ENCODE measurements around the gene LRRC17.
"Not testable (repeated sequence)": the region's sequence is repeated elsewhere in the genome, so short reads cannot be mapped to it uniquely, and the experiment has no call there.

LRRC17 gene

DNA sequence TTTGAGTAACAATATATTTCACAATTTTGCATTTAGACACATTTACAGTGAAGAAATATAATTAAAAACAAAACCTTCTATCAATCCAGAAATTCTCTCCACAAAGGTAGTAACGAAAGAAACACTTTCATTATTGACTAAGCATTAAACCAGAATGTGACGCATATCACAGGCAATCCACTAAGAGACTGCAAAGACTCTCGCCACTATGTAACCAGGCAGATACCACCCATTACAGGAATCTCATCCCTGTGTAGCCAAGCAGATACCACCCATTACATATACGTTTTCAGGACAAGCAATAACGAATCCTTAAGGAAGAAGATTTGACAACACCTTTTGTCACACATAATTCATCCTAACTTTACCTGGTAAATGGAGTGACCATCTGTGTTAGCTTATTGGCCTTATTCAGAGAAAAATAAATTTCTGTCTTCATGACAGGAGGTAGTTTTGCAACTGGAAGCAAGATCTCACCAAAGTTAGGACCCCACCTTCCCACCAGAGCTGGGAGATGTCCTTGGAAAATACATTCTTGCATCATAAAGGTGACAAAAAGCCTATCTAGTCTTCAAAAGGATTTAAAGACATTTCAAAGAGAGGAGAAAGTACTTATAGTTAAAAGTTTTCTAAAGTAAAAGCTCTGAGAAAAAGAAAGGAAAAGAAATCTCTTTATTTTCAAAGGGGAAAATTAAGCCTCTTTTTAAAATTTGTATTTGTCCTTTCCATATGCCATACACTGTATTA, 30.8 kb downstream of the LRRC17 start:
- no peak for DNase-seq

DNA sequence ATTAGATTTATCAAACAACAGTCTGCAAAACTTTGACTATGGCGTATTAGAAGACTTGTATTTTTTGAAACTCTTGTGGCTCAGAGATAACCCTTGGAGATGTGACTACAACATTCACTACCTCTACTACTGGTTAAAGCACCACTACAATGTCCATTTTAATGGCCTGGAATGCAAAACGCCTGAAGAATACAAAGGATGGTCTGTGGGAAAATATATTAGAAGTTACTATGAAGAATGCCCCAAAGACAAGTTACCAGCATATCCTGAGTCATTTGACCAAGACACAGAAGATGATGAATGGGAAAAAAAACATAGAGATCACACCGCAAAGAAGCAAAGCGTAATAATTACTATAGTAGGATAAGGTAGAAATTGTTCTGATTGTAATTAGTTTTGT, 31.4 kb downstream of the LRRC17 start:
- DNase-seq: no peak

DNA sequence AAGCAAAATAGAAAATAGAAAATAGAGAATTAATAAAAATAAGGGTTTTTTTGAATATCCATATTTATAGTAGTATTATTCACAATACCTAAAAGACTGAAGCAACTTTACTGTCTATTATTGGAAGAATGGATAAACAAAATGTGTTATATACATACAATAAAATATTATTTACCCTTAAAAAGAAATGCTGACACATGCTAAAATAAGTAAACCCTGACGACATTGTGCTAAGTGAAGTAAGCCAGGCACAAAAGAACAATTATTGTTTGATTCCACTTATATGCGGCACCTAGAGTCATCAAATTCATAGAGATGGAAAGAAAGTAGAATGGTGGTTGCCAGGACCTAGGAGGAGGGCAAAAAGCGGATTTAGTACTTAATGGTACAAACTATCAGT, 39.0 kb downstream of the LRRC17 start:
- no peak for DNase-seq

DNA sequence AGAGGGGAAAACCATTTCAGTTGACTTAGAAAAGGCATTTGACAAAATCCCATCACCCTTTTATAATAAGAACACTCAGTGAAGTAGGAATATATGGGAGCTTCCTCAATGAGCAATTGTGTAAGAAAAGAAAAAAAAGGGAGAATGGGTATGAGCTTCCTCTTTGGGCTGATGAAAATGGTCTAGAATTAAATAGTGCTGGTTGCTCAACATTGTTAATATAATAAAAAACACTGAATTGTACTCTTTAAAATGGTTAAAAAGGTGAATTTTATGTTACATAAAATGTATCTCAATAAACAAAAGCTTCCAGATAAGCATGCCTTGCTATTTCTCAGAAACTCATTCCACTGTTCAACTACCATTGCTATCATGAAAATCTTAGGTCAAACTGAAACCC, 40.6 kb downstream of the LRRC17 start:
- peak; percentile 37 to 80 for DNase-seq

DNA sequence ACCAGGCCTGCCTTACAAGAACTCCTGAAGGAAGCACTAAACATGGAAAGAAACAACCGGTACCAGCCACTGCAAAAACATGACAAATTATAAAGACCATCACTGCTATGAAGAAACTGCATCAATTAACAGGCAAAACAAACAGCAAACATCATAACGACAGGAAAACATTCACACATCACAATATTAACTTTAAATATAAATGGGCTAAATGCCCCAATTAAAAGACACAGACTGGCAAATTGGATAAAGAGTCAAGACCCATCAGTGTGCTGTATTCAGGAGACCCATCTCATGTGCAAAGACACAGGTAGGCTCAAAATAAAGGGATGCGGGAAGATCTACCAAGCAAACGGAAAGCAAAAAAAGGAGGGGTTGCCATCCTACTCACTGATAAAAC, 41.6 kb downstream of the LRRC17 start:
- not testable (repeated sequence) for DNase-seq

DNA sequence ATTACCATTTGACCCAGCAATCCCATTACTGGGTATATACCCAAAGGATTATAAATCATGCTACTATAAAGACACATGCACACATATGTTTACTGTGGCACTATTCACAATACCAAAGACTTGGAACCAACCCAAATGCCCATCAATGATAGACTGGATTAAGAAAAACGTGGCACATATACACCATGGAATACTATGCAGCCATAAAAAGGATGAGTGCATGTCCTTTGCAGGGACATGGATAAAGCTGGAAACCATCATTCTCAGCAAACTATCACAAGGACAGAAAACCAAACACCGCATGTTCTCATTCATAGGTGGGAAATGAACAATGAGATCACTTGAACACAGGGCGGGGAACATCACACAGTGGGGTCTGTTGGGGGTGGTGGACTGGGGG, 45.2 kb downstream of the LRRC17 start:
- DNase-seq: not testable (repeated sequence)

DNA sequence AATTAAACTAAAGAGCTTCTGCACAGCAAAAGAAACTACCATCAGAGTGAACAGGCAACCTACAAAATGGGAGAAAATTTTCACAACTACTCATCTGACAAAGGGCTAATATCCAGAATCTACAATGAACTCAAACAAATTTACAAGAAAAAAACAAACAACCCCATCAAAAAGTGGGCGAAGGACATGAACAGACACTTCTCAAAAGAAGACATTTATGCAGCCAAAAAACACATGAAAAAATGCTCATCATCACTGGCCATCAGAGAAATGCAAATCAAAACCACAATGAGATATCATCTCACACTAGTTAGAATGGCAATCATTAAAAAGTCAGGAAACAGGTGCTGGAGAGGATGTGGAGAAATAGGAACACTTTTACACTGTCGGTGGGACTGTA, 49.2 kb downstream of the LRRC17 start:
- not testable (repeated sequence) for DNase-seq

DNA sequence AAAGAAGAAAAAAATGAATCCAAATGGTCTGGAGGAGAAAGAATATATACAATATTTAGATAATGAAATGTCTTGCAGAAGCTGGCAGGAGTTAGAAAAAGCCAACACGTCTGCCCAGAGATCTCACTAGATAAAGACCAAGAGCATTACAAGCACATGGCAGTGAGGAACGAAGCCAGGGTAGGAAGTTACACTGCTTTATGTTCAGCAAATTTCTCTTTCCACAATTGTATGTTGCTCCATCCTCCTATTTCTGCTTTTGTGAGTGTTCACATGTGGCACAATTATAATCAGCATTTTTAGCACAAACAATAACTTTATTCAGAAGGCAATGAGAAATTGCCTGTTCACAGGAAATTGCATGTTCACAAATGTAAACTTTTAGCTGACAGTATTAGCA, 53.7 kb downstream of the LRRC17 start:
- peak; percentile 34 to 64 for DNase-seq

DNA sequence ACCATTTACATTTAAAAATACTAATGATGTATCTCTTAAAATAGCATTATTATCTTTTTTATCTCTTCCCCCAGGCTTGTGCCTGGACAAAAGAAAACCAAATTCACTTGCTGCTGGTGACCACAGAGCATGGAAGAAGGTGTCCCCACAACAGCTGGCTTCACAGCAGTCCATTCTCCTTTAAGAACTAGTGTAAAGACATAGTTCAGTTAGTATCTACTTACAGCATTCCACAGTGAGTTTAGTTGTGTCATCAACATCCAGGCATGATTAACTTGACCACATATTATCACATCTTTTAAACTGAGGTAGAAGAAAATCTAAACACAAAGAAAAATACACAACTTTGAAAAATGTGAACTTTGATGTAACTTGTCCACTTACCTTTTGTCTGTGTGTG, 55.0 kb downstream of the LRRC17 start:
- no peak for DNase-seq

DNA sequence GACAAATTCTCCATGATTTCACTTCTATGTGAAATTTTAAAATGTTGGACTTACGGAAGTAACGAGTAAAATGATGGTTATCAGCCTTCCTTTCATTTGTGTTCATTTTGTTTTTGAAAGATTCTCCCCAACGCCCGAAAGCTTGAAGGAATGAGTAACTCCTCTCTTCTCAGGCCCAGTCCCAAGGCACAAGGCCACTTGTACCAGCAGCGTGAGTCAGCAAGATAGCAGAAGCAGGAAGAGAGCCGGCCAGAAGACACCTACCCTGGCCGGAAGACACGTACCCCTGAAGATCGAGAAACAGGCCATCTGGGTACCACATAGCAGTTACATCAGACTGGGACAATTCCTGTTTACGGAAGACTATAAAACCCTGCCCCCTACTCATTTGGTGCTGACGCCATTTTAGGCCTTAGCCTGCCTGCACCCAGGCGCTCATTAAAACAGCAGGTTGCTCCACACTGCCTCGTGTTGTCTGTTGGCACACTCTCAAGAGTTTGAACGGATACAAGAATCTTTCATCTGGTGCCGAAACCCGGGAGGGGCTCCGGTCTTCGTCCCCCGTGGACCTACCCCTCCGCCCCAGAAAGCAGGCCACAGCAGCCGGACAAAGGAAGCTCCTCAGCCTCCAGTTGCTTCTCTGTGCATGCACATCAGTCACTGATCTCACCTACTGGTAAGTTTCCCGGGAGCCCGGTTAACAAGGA, 60.4 kb downstream of the LRRC17 start:
- peak in 1 of 2 donors; percentile 24 for DNase-seq

DNA sequence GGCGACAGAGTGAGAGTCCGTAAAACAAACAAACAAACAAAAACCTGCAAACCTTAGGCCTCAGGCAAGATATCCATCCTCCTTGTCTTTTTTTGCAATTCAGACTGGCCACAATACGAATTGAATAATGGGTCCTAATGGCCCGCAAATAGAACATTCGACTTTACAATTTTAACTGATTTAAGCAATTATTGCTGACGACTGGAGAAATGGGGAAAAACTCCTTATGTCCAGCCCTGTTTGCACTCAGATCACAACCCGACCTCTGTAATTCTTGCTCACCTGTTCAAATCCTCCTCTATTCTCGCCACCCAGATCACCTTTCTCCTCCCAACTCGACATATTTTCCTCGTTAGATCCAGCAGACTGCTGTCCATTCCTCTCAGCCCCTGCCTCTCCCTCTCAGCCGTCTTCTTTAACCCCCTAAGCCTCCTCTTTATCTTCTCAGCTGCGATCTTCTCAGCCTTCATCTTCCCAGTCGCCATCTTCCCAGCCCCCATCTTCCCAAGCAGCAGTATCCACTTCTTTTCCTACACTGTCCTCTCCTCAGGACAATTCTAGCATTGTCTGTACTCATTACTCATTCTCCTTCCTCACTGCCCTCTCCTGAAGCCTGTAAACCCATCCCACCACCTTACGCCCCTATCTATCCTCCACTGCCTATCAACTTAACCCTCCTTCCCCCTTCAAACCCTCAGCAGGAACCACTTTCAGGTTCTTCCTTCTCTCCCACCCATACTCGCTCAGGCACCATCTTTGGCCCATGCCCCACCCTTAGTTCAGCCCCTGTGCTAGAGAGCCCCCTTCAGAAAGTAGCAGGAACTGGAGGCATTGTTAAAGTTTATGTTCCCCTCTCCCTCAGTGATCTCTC, 61.8 kb downstream of the LRRC17 start:
- no peak for DNase-seq

DNA sequence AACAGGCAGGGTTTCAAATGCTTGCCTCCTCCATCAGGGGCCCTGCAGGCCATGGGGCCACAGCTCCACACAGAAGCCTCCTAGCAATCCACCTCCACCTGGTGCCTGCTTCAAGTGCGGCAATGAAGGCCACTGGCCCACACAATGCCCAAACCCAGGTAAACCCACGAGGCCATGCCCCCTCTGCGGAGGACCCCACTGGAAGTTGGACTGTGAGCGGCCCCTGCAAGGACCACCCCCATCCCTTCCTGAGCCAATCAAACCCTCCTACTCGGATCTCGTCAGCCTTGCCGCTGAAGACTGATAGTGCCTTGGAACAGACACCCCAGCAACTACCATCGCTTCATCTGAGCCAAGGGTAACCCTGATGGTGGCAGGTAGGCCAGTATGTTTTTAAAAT, 63.1 kb downstream of the LRRC17 start:
- no peak for DNase-seq

DNA sequence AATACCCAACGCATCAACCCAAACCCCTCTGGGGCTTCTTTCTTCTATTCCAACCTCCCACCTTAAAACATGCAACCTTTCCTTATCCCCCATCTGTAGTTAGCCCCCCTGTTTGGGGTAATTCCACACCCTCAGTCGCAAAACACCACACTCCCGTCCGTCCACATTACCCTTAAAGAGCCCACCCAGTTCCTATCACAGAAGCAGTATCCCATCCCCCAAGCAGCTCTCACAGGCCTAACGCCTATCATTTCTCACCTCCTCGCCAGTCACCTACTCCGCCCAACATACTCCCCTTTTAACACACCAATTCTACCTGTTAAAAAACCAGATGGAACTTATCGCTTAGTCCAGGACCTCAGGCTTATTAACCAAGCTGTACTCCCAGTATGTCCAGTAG, 63.7 kb downstream of the LRRC17 start:
- DNase-seq: no peak

DNA sequence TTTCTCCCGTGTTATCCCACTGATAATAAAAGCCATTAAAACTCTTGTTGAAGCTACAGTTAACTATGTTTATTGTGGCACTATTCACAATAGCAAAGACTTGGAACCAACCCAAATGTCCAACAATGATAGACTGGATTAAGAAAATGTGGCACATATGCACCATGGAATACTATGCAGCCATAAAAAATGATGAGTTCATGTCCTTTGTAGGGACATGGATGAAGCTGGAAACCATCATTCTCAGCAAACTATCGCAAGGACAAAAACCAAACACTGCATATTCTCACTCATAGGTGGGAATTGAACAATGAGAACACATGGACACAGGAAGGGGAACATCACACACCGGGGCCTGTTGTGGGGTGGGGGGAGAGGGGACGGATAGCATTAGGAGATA, 64.8 kb downstream of the LRRC17 start:
- DNase-seq: not testable (repeated sequence)

DNA sequence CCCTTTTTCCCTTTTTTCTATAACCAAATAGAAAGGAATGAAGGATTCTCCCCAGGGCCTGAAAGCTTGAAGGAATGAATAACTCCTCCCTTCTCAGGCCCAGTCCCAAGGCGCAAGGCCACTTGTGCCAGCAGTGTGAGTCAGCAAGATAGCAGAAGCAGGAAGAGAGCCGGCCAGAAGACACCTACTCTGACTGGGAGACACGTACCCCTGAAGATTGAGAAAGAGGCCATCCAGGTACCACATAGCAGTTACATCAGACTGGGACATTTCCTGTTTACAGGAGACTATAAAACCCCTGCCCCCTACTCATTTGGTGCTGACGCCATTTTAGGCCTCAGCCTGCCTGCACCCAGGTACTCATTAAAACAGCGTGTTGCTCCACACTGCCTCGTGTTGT, 65.5 kb downstream of the LRRC17 start:
- peak; percentile 24 to 45 for DNase-seq

DNA sequence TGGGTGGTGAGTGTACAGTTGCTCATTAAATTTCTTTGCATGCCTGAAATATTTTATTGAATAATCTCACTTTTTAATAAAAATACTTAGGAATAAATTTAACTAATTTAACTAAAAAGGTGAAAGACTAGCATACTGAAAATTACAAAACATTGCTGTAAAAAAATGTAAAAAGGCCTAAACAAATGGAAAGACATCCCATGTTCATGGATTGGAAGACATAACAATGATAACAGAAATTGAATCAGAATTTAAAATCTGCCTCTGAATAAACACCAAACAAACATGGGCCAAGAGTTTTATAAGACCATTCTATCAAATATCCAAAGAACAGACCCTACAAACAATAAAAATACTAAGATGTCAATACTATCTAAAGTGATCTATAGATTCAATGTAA, 66.9 kb downstream of the LRRC17 start:
- no peak for DNase-seq

DNA sequence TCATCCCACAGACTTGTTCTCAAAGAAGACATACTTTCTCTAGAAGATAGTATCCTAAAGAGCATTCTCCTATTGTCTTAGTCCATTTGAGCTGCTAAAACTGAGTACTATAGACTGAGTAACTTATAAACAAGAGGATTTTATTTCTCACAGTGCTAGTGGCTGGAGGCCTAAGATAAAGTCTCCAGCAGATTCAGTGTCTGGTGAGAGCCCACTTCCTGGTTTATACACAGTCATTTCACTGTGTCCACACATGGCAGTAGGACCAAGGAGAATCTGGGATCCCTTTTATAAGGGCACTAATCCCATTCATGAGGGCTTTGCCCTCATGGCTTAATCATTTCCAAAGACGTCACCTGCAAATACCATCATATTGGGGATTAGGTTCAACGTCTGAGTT, 68.7 kb downstream of the LRRC17 start:
- DNase-seq: no peak

DNA sequence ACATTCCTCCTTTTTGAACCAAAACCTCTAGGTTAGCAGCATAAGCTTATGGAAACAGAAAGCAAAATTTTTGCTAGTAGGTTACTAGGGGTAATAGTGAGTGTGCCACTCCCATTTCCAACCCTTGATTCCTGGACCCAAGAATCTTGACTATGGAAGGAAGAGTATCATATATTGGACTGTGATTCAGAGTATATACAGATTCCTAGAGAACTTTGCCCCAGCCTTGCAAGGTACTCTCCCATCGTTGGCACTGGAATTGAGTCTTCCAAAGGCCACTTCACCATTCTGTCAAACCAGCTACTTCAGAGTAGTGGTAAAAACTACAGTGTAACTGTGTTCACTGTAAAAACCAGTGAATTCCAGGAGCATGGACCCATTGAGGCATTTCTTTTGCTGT, 69.4 kb downstream of the LRRC17 start:
- DNase-seq: no peak

DNA sequence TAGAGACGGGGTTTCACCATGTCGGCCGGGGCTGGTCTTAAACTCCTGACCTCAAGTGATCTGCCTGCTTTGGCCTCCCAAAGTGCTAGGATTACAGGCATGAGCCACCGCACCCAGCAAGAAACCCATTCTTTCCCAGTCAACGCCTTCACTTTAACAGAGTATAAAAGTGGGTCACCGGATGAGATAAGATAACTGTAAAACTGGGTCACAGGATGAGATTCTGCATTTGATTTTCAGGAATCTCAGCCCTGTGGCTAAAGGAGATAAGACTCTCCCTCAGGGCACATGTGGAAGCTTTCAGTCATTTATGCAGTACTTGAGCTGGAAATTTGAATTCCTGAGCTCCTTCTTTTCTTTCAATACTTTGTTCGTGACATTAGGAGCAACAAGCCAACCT, 70.8 kb downstream of the LRRC17 start:
- DNase-seq: no peak

DNA sequence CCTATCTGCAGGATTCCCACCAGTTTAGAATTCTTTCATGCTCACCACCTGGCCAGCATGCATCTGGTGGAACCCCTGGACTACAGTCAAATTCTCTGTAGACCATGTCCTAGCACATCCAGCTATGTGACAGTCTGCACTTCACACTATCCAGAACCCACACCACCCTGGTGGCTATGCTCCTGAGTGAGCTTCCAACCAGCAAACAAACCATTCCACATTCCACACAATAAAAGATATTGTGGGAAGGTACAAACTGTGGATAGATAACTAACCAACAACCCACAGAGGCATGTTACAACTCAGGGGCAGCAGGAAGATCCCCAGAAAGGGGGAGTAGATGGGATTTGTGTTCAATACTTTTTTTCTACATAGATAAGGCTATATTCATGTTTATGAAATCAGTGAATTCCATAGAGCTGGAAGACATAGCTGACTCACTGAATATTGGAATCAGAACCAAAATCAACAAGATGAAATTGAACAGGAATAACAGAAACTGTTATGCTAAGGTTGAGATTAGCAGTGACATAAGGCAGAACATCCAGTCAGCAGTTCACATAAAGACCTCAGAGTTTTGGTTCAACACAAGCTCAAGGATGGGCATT, 72.5 kb downstream of the LRRC17 start:
- no peak for DNase-seq

DNA sequence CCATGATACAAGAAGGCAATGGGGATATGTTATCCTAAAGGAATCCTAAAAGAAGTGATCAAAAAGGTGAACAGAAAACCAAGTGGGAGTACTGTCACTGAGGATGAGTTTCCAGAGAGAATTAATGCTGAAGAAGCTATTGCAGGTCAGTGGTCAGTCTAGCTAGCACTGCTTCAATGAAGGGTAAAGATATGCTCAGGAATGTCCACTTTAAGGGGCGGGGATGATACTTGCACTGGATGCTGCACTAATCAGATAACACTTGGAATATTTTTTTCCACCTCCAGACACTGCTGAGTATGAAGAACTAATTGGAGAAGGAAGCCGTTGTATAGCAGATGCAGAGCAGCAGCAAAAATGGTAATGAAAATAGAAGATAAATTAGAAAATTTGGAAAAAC, 75.3 kb downstream of the LRRC17 start:
- no peak for DNase-seq

DNA sequence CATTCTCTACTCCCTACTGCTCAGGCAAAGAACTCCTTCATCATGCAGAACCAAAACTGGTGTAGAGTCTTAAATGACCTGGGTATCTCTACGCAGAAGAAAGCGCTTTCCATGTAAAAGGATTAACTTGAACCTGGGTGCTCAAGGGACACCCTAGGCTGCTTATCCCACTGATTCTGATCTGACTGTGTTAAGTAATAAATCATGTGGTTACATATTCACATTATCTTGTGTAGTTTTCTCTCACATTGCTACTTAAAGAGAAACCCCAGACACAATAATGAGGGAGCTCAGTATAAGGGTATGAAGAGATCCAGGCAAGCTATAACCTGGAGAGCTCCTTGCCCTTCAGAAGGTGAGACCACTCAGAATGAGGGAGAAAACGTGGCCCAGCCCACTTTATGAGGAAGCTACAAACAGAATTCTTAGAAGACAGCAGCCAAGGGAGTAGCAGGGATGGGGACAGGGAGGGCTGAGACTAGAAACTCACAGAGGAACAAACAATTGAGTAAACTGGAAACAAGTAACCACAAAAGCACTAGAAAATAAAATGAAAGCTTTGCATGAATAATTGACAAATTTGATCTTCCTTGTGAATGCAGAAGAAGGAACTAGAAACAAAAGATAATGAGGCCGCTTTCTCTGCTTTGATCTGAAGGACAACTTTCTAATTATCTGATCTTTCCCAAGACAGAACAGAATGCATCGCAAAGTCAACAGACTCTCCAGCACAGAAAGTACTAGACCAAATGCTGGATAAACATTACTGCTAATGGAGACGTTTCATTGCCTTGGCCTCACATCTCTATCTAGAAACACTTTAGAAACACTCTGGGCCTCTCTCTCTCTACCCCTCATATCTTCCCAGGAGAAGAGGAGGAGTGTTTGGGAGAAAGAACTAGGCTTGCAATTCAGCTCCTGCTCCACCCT, 76.1 kb downstream of the LRRC17 start:
- peak; percentile 40 to 73 for DNase-seq
